ENCODE results near the gene VSTM4. TPM values are rescaled to one million over a fixed set of nuclear protein-coding genes. Genes with fewer than 3 reads are reported as not detected.
A peak's percentile ranks its signal among the peaks of the same experiment; 100 is the strongest.

Gene VSTM4
- total and polyA plus RNA-seq, 4 donors, result 1.0 to 3.1 (median 2.0) TPM

DNA sequence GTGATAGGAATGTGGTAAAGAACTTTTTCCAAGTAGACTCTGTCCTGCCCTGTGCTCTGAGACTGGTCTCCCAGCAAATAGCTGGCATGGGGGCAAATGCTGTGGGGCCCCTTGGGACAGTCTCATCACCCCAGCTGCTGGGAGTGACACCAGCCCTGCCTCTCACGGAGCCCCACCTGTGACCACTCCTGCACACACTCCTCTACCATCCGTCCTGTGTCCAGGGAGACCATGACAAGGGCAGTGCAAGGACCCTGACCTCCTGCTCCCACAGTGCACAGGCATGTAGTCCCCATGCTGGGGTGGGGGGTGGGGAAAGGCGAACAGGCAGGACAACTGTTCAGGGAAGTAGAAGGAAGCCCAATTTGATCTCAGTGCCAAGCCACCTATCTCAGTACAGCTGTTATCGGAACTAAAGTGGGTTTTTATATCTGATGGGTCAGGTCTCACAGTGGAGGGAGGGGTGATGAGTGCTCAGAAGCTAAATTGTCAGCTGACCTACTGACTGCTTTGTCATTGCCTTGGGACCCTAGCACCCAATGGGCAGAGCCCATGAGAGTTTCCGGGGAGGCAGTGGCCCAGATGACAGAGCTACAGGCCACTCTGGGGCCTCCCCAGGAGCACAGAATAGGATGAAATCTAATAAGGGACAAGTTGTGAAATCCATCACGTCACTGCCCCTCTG lies 24.5 kb downstream of the VSTM4 start:
- TF ChIP-seq FOXA2 (IDR thresholded peaks at IDR 0.05), result no peak
- no peak for TF ChIP-seq EGR1 (IDR thresholded peaks at IDR 0.05; ENCODE audit: low read depth in 2 of 2)
- no peak for TF ChIP-seq TAF1 (conservative IDR thresholded peaks at IDR 0.05)
- no peak for TF ChIP-seq SP1 (IDR thresholded peaks at IDR 0.05)
- no peak for TF ChIP-seq YY1 (IDR thresholded peaks at IDR 0.05)
- TF ChIP-seq RAD21 (IDR thresholded peaks at IDR 0.05), result no peak
- TF ChIP-seq, protein P1, sequence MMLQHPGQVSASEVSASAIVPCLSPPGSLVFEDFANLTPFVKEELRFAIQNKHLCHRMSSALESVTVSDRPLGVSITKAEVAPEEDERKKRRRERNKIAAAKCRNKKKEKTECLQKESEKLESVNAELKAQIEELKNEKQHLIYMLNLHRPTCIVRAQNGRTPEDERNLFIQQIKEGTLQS (IDR thresholded peaks at IDR 0.05), result no peak
- no peaks in the 10 kb centered on the region for H3K36me3 ChIP-seq (ENCODE audit: control insufficient read depth in 4 of 4, insufficient read depth in 3 of 4, low read depth in 1 of 4, low read length in 3 of 4)
- DNase-seq (ENCODE audit: low spot score), result peak; percentile 5
- no peak overlapping the region for H3K9ac ChIP-seq (ENCODE audit: low read depth in 1 of 2, low read length in 2 of 2)
- no peaks in the 10 kb centered on the region for H3K27me3 ChIP-seq (ENCODE audit: control insufficient read depth in 4 of 4, insufficient read depth in 4 of 4, low read length in 3 of 4)
- H3K4me3 ChIP-seq (ENCODE audit: low read depth in 1 of 3, low read length in 3 of 3), result no peak overlapping the region
- H3K9me3 ChIP-seq (ENCODE audit: control insufficient read depth in 4 of 4, low read length in 3 of 4), result peaks cover 0 to 3% (median 0%) of the 10 kb centered on the region in 4 donors
- H3K27ac ChIP-seq (ENCODE audit: low read depth in 1 of 2, low read length in 2 of 2), result no peak overlapping the region
- no peaks in the 10 kb centered on the region for H3K4me1 ChIP-seq (ENCODE audit: control insufficient read depth in 4 of 4, insufficient read depth in 4 of 4, low read length in 3 of 4)
- WGBS, result 84% methylated on average over 6 of the region's 6 CpGs

DNA sequence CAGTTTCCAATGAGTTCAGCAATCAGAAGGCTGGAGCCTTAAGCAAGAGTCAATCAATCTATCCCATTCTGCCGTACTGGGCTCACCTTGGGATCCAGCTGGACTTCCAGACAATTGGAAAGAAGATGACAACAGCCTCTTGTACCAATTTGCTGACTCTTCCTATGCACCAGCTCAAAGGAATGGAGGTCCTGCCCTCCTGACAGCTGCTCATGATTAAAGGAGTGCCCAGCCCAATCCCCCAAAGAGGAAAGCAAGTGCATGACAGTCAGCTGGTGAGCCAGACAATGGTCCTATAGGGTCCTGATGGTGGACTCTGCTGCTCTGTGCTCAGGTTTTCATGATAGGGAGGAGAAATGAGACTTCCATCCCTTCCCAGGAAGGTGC lies 25.1 kb downstream of the VSTM4 start:
- peaks cover 0 to 3% (median 0%) of the 10 kb centered on the region in 4 donors for H3K9me3 ChIP-seq (ENCODE audit: control insufficient read depth in 4 of 4, low read length in 3 of 4)
- 83% methylated on average over 1 of the region's 1 CpG for WGBS
- no peaks in the 10 kb centered on the region for H3K27me3 ChIP-seq (ENCODE audit: control insufficient read depth in 4 of 4, insufficient read depth in 4 of 4, low read length in 3 of 4)
- TF ChIP-seq GABPA (IDR thresholded peaks at IDR 0.05 in 1 of 2, conservative IDR thresholded peaks at IDR 0.05 in 1 of 2) (no peak), RAD21 (IDR thresholded peaks at IDR 0.05) (no peak), HNF4A (conservative IDR thresholded peaks at IDR 0.05) (no peak), FOXA1 (IDR thresholded peaks at IDR 0.05) (no peak), CTCF (IDR thresholded peaks at IDR 0.05; ENCODE audit: low read depth, low read length, missing input control) (no peak), SP1 (IDR thresholded peaks at IDR 0.05) (no peak), MAX (IDR thresholded peaks at IDR 0.05) (no peak), YY1 (IDR thresholded peaks at IDR 0.05) (no peak), JUND (IDR thresholded peaks at IDR 0.05) (no peak), HNF4G (IDR thresholded peaks at IDR 0.05) (no peak), FOXA2 (IDR thresholded peaks at IDR 0.05) (no peak), RXRA (IDR thresholded peaks at IDR 0.05) (no peak), TAF1 (conservative IDR thresholded peaks at IDR 0.05) (no peak), EGR1 (IDR thresholded peaks at IDR 0.05; ENCODE audit: low read depth in 2 of 2) (no peak)
- TF ChIP-seq, protein P1 (IDR thresholded peaks at IDR 0.05), result no peak
- TF ChIP-seq, protein P2, sequence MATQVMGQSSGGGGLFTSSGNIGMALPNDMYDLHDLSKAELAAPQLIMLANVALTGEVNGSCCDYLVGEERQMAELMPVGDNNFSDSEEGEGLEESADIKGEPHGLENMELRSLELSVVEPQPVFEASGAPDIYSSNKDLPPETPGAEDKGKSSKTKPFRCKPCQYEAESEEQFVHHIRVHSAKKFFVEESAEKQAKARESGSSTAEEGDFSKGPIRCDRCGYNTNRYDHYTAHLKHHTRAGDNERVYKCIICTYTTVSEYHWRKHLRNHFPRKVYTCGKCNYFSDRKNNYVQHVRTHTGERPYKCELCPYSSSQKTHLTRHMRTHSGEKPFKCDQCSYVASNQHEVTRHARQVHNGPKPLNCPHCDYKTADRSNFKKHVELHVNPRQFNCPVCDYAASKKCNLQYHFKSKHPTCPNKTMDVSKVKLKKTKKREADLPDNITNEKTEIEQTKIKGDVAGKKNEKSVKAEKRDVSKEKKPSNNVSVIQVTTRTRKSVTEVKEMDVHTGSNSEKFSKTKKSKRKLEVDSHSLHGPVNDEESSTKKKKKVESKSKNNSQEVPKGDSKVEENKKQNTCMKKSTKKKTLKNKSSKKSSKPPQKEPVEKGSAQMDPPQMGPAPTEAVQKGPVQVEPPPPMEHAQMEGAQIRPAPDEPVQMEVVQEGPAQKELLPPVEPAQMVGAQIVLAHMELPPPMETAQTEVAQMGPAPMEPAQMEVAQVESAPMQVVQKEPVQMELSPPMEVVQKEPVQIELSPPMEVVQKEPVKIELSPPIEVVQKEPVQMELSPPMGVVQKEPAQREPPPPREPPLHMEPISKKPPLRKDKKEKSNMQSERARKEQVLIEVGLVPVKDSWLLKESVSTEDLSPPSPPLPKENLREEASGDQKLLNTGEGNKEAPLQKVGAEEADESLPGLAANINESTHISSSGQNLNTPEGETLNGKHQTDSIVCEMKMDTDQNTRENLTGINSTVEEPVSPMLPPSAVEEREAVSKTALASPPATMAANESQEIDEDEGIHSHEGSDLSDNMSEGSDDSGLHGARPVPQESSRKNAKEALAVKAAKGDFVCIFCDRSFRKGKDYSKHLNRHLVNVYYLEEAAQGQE (IDR thresholded peaks at IDR 0.05), result no peak
- H3K27ac ChIP-seq (ENCODE audit: low read depth in 1 of 2, low read length in 2 of 2), result no peak overlapping the region
- peak; percentile 24 for DNase-seq (ENCODE audit: low spot score)
- H3K4me3 ChIP-seq (ENCODE audit: low read depth in 1 of 3, low read length in 3 of 3), result no peak overlapping the region
- no peaks in the 10 kb centered on the region for H3K36me3 ChIP-seq (ENCODE audit: control insufficient read depth in 4 of 4, insufficient read depth in 3 of 4, low read depth in 1 of 4, low read length in 3 of 4)
- no peak overlapping the region for H3K9ac ChIP-seq (ENCODE audit: low read depth in 1 of 2, low read length in 2 of 2)
- H3K4me1 ChIP-seq (ENCODE audit: control insufficient read depth in 4 of 4, insufficient read depth in 4 of 4, low read length in 3 of 4), result no peaks in the 10 kb centered on the region

Data from liver (tissue), 9 donors.